GM12878 (cell line): ENCODE results near the gene ACAT2.

Experiments
- MAX ChIP-seq: IDR thresholded peaks from 2 replicates; pipeline ENCODE4 v1.6.1; 2012; ENCODE audit warnings: low read depth, low read length, improper control_type of control experiment
- NR2C2 ChIP-seq: IDR thresholded peaks from 2 replicates; pipeline ENCODE4 v1.6.1; 2011; ENCODE audit warnings: borderline replicate concordance, low read depth; ENCODE audit not compliant: control insufficient read depth, insufficient read length
- POLR2A ChIP-seq: IDR thresholded peaks from 2 replicates; pipeline ENCODE4 v1.6.1; 2011; ENCODE audit warnings: low read depth, mild to moderate bottlenecking, low read length
- YY1 ChIP-seq: IDR thresholded peaks from 2 replicates; pipeline ENCODE4 v1.6.1; 2011; ENCODE audit warnings: low read depth, mild to moderate bottlenecking, low read length

- no peak for TF ChIP-seq NR2C2
- TF ChIP-seq YY1 = no peak
- TF ChIP-seq MAX = no peak
- TF ChIP-seq POLR2A = no peak
Observed at GRCh38 chr6:159808647-159809046, 46.8 kb downstream of the ACAT2 start.
